Right lobe of liver (tissue), 4 donors: ENCODE measurements around the gene HTR2C.

Experiments
- CTCF ChIP-seq, 4 donors: fragments of 200-600 bp in 3 of 4; fragments of 450-650 bp in 1 of 4; IDR thresholded peaks; one replicate each; pipeline versions ENCODE4 v1.5.1 to v1.8.0; 2016 to 2022; ENCODE audit warnings: antibody characterized with exemption in 4 of 4, mild to moderate bottlenecking in 2 of 4
- POLR2A ChIP-seq: fragments of 450-650 bp; IDR thresholded peaks from one replicate; pipeline ENCODE4 v1.6.1; 2017; ENCODE audit warnings: antibody characterized with exemption, mild to moderate bottlenecking
- donor health status: DM: no; HTN: no; CAD: no.
- donor health status: DM: no; HTN: no; CAD: no.
- donor health status: DM: no; HTN: yes; CAD: no.

- TF ChIP-seq CTCF (IDR thresholded peaks at IDR 0.05) (no peak), POLR2A (no peak)
Observed at GRCh38 chrX:114798907-114799306, 215.0 kb downstream of the HTR2C start.
